H9 (cell line): ENCODE results near the gene CFAP99. TPM values are rescaled to one million over a fixed set of nuclear protein-coding genes. Genes with fewer than 3 reads are reported as not detected.

Experiments
- DNase-seq: peaks from one replicate; pipeline ENCODE4 v3.0.0-alpha.2; 2017
- H2AFZ ChIP-seq: one replicate; pipeline ENCODE4 v1.6.1; 2013; ENCODE audit warnings: mild to moderate bottlenecking, low read length, control low read depth, moderate library complexity
- H2AK5ac ChIP-seq: 2 replicates; pipeline ENCODE4 v1.6.1; 2013; ENCODE audit warnings: low read length, control low read depth, mixed read lengths; ENCODE audit not compliant: insufficient read length
- H2BK120ac ChIP-seq: one replicate; pipeline ENCODE4 v1.6.1; 2013; ENCODE audit warnings: low read depth, mild to moderate bottlenecking, low read length, control low read depth, inconsistent platforms; ENCODE audit not compliant: poor library complexity, severe bottlenecking
- H2BK12ac ChIP-seq: 2 replicates; pipeline ENCODE4 v1.6.1; 2013; ENCODE audit warnings: low read length, control low read depth, mixed read lengths, low read depth; ENCODE audit not compliant: insufficient read length
- H2BK15ac ChIP-seq: 2 replicates; pipeline ENCODE4 v1.6.1; 2013; ENCODE audit warnings: low read depth, low read length, control low read depth
- H2BK20ac ChIP-seq: one replicate; pipeline ENCODE4 v1.6.1; 2013; ENCODE audit warnings: low read depth, mild to moderate bottlenecking, low read length, control low read depth, inconsistent platforms; ENCODE audit not compliant: poor library complexity, severe bottlenecking
- H2BK5ac ChIP-seq: 2 replicates; pipeline ENCODE4 v1.6.1; 2013; ENCODE audit warnings: low read length, control low read depth, mixed read lengths; ENCODE audit not compliant: insufficient read length
- H3K14ac ChIP-seq: 2 replicates; pipeline ENCODE4 v1.6.1; 2013; ENCODE audit warnings: low read length, control low read depth; ENCODE audit not compliant: insufficient read depth
- H3K18ac ChIP-seq: 2 replicates; pipeline ENCODE4 v1.6.1; 2013; ENCODE audit warnings: low read depth, mild to moderate bottlenecking, mixed read lengths, low read length, control low read depth; ENCODE audit not compliant: insufficient read length
- H3K23ac ChIP-seq: 2 replicates; pipeline ENCODE4 v1.6.1; 2013; ENCODE audit warnings: low read length, control low read depth, mixed read lengths, low read depth; ENCODE audit not compliant: insufficient read length
- H3K23me2 ChIP-seq: 2 replicates; pipeline ENCODE4 v1.6.1; 2013; ENCODE audit warnings: low read depth, mild to moderate bottlenecking, mixed read lengths, low read length, control low read depth; ENCODE audit not compliant: insufficient read length, poor library complexity, severe bottlenecking
- H3K27ac ChIP-seq: 2 replicates; pipeline ENCODE4 v1.5.1; 2013; ENCODE audit warnings: low read length, control low read depth, mixed read lengths, low read depth; ENCODE audit not compliant: insufficient read length
- H3K27me3 ChIP-seq: 2 replicates; pipeline ENCODE4 v1.6.1; 2013; ENCODE audit warnings: low read length, control low read depth, inconsistent platforms; ENCODE audit not compliant: insufficient read depth
- H3K4ac ChIP-seq: 2 replicates; pipeline ENCODE4 v1.6.1; 2013; ENCODE audit warnings: low read depth, mild to moderate bottlenecking, control low read depth, inconsistent platforms, low read length, moderate library complexity
- H3K4me1 ChIP-seq: 2 replicates; pipeline ENCODE4 v1.6.1; 2013; ENCODE audit warnings: low read length, control low read depth, inconsistent platforms; ENCODE audit not compliant: insufficient read depth
- H3K4me2 ChIP-seq: 2 replicates; pipeline ENCODE4 v1.6.1; 2013; ENCODE audit warnings: low read length, control low read depth, mixed read lengths; ENCODE audit not compliant: insufficient read length, insufficient read depth
- H3K56ac ChIP-seq: 2 replicates; pipeline ENCODE4 v1.6.1; 2013; ENCODE audit warnings: low read depth, mild to moderate bottlenecking, mixed read lengths, low read length, control low read depth; ENCODE audit not compliant: insufficient read length
- H3K79me1 ChIP-seq: 2 replicates; pipeline ENCODE4 v1.6.1; 2013; ENCODE audit warnings: low read depth, mild to moderate bottlenecking, moderate library complexity, low read length, control low read depth, inconsistent platforms; ENCODE audit not compliant: insufficient read depth, poor library complexity, severe bottlenecking
- H3K79me2 ChIP-seq: 2 replicates; pipeline ENCODE4 v1.6.1; 2013; ENCODE audit warnings: low read length, control low read depth, inconsistent platforms; ENCODE audit not compliant: insufficient read depth
- H3K9ac ChIP-seq: 2 replicates; pipeline ENCODE4 v1.6.1; 2013; ENCODE audit warnings: low read length, control low read depth, mixed read lengths; ENCODE audit not compliant: insufficient read length; ENCODE audit errors: extremely low read depth
- H3K9me3 ChIP-seq: one replicate; pipeline ENCODE4 v1.6.1; 2013; ENCODE audit warnings: low read depth, low read length, inconsistent platforms; ENCODE audit not compliant: control insufficient read depth
- H3T11ph ChIP-seq: one replicate; pipeline ENCODE4 v1.6.1; 2013; ENCODE audit warnings: mild to moderate bottlenecking, low read length, control low read depth, inconsistent platforms
- H4K20me1 ChIP-seq: one replicate; pipeline ENCODE4 v1.6.1; 2013; ENCODE audit not compliant: control insufficient read depth, insufficient read length, insufficient read depth
- H4K5ac ChIP-seq: 2 replicates; pipeline ENCODE4 v1.6.1; 2013; ENCODE audit warnings: low read depth, mild to moderate bottlenecking, mixed read lengths, low read length, control low read depth; ENCODE audit not compliant: insufficient read length
- H4K8ac ChIP-seq: replicated peaks from 2 replicates; pipeline ENCODE4 v1.6.1; 2013; ENCODE audit warnings: low read length, control low read depth, mixed read lengths, low read depth; ENCODE audit not compliant: insufficient read length
- H4K91ac ChIP-seq: 2 replicates; pipeline ENCODE4 v1.6.1; 2013; ENCODE audit warnings: low read depth, mild to moderate bottlenecking, moderate library complexity, mixed read lengths, low read length, control low read depth; ENCODE audit not compliant: insufficient read length
- H3K27ac Mint-ChIP-seq, 3 experiments: 2 replicates in 2 of 3; 3 replicates in 1 of 3; pipeline ENCODE4 v1.8.0; 2020 to 2021; ENCODE audit warnings: mixed read lengths in 3 of 3, mild to moderate bottlenecking in 1 of 3, moderate library complexity in 1 of 3
- H3K27me3 Mint-ChIP-seq: 2 replicates; pipeline ENCODE4 v1.8.0; 2021; ENCODE audit warnings: low read depth, mild to moderate bottlenecking, moderate library complexity, mixed read lengths
- H3K36me3 Mint-ChIP-seq, 3 experiments: 2 replicates in 2 of 3; 3 replicates in 1 of 3; pipeline ENCODE4 v1.8.0; 2020 to 2021; ENCODE audit warnings: low read depth in 3 of 3, mixed read lengths in 3 of 3; ENCODE audit not compliant: insufficient read depth in 1 of 3
- H3K4me1 Mint-ChIP-seq, 2 experiments: 2 replicates each; pipeline ENCODE4 v1.8.0; 2020; ENCODE audit warnings: mixed read lengths in 2 of 2
- H3K4me3 Mint-ChIP-seq, 2 experiments: 2 replicates in 1 of 2; 3 replicates in 1 of 2; pipeline ENCODE4 v1.8.0; 2020 to 2021; ENCODE audit warnings: mild to moderate bottlenecking in 2 of 2, mixed read lengths in 2 of 2, moderate library complexity in 1 of 2
- H3K9me3 Mint-ChIP-seq, 2 experiments: 2 replicates in 1 of 2; 3 replicates in 1 of 2; pipeline ENCODE4 v1.8.0; 2020; ENCODE audit warnings: mild to moderate bottlenecking in 2 of 2, mixed read lengths in 2 of 2, moderate library complexity in 1 of 2
- whole genome bisulfite sequencing: extraction: QIAGEN DNeasy Blood & Tissue Kit; methylation state at CpG from one replicate; pipeline ENCODE4 v1.1.7; 2013; ENCODE audit warnings: missing lambda C conversion rate, low lambda C conversion rate, mixed read lengths; ENCODE audit not compliant: insufficient read length; ENCODE audit errors: extremely low coverage; 5-methylcytosine and 5-hydroxymethylcytosine counted together
- total RNA-seq: library from RNA; stranded (reverse); gene quantifications from 2 replicates; pipeline ENCODE4 v1.2.1, GENCODE V29; 2021
- TF ChIP-seq, protein P1 (sequence below): fragments of 200-600 bp; sonication (generic); conservative IDR thresholded peaks from 3 replicates; pipeline ENCODE4 v1.8.0; 2021; ENCODE audit warnings: antibody characterized with exemption, mild to moderate bottlenecking

The CFAP99 gene
- total RNA-seq, 1 experiment from 2014 or later, result 0.35 TPM

DNA sequence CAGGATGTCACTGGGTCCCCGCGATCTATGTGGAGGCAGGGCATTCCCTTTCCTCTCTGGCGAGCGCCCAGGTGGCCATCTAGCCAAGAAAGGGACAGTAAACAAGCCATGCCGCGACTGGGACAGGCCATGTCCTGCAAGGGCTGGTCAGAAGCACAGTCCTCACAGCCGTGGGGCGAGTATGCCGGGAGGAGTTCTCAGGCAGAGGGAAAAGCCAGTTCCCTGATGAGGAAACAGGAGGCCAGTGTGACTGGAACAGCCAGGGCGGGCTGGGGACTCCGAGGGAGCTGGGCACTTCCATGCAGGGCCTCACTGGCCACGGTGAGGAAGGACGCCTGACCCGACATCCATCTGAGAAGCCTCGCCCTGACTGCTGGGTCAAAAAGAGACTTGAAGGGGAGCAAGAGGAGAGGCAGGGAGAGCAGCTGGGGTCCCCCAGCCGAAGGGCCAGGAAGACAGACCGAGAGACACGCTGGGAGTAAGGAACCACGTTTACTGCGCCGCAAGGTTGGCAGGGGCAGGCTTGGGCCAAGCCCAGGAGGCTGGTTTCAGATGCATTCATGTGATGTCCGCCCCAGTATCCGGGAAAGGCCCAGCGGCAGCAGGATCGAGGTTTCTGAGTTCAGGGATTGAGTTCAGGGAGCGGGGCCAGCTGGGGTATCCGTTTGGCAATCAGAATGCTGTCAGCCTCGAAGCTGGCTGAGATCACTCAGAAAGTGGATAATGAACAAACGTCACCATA, 15.0 kb downstream of the CFAP99 start:
- H3K27me3 Mint-ChIP-seq, result peaks cover 4% of the 10 kb centered on the region; the same call in 1 of the 2 replicates
- H3K27ac Mint-ChIP-seq, result peak overlapping the region in 2 of 3 experiments; percentile 40 to 94; a peak in 3 of 7 replicates
- Histone ChIP-seq H3K9me3 (no peaks in the 10 kb centered on the region), H2AFZ (no peak overlapping the region), H3K14ac (no peak overlapping the region; the same call in 1 of the 2 replicates), H3K23ac (no peak overlapping the region), H3K79me2 (no peaks in the 10 kb centered on the region), H3K27me3 (no peaks in the 10 kb centered on the region), H3K27ac (no peak overlapping the region), H2BK15ac (no peak overlapping the region), H2BK20ac (no peak overlapping the region), H3K4ac (no peak overlapping the region), H4K91ac (no peak overlapping the region), H3K4me2 (no peak overlapping the region), H3K56ac (no peak overlapping the region), H2BK120ac (no peak overlapping the region), H3T11ph (no peak overlapping the region), H4K5ac (no peak overlapping the region), H3K18ac (no peak overlapping the region), H2BK5ac (no peak overlapping the region), H3K23me2 (no peaks in the 10 kb centered on the region), H2BK12ac (no peak overlapping the region), H2AK5ac (no peak overlapping the region), H3K4me1 (no peaks in the 10 kb centered on the region), H3K9ac (no peak overlapping the region), H4K8ac (no peak overlapping the region), H4K20me1 (no peaks in the 10 kb centered on the region), H3K79me1 (no peaks in the 10 kb centered on the region)
- peaks cover 6 to 9% of the 10 kb centered on the region in 2 experiments for H3K4me1 Mint-ChIP-seq
- peak; percentile 31 for DNase-seq
- TF ChIP-seq, protein P1, sequence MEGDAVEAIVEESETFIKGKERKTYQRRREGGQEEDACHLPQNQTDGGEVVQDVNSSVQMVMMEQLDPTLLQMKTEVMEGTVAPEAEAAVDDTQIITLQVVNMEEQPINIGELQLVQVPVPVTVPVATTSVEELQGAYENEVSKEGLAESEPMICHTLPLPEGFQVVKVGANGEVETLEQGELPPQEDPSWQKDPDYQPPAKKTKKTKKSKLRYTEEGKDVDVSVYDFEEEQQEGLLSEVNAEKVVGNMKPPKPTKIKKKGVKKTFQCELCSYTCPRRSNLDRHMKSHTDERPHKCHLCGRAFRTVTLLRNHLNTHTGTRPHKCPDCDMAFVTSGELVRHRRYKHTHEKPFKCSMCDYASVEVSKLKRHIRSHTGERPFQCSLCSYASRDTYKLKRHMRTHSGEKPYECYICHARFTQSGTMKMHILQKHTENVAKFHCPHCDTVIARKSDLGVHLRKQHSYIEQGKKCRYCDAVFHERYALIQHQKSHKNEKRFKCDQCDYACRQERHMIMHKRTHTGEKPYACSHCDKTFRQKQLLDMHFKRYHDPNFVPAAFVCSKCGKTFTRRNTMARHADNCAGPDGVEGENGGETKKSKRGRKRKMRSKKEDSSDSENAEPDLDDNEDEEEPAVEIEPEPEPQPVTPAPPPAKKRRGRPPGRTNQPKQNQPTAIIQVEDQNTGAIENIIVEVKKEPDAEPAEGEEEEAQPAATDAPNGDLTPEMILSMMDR, result no peak
- no peak overlapping the region for H3K4me3 Mint-ChIP-seq
- no peaks in the 10 kb centered on the region for H3K36me3 Mint-ChIP-seq
- no CpG with 5 or more reads among the region's 29 CpGs for WGBS
- H3K9me3 Mint-ChIP-seq, result no peaks in the 10 kb centered on the region; a peak in 1 of 5 replicates
